ENCODE measurements around the gene SDF2L1.
"Not testable (repeated sequence)": the region's sequence is repeated elsewhere in the genome, so short reads cannot be mapped to it uniquely, and the experiment has no call there.

SDF2L1 gene

GRCh38 chr22:21635771-21636510 is 6.2 kb upstream of the SDF2L1 start:
- no peak for TF ChIP-seq CTCF (IDR thresholded peaks at IDR 0.05; ENCODE audit: extremely low read depth, missing control alignments)
- DNase-seq (ENCODE audit: low spot score), result no peak

GRCh38 chr22:21636629-21637218 is 5.4 kb upstream of the SDF2L1 start:
- no peak for TF ChIP-seq CTCF (IDR thresholded peaks at IDR 0.05; ENCODE audit: extremely low read depth, missing control alignments)
- no peak for DNase-seq (ENCODE audit: low spot score)

GRCh38 chr22:21637450-21637849 is 4.7 kb upstream of the SDF2L1 start:
- DNase-seq (ENCODE audit: low spot score), result not testable (repeated sequence)

- TF ChIP-seq CTCF (IDR thresholded peaks at IDR 0.05; ENCODE audit: extremely low read depth, missing control alignments), result no peak
Measured at GRCh38 chr22:21639359-21639758, 2.7 kb upstream of the SDF2L1 start.

GRCh38 chr22:21640810-21641209 is 1.3 kb upstream of the SDF2L1 start:
- no peak for DNase-seq (ENCODE audit: low spot score)
- no peak for TF ChIP-seq CTCF (IDR thresholded peaks at IDR 0.05; ENCODE audit: extremely low read depth, missing control alignments)

More at GRCh38 chr22:21639359-21639758, 2.7 kb upstream of the SDF2L1 start:
- DNase-seq (ENCODE audit: low spot score), result no peak

- peak; percentile 52 for DNase-seq (ENCODE audit: low spot score)
- no peak for TF ChIP-seq CTCF (IDR thresholded peaks at IDR 0.05; ENCODE audit: extremely low read depth, missing control alignments)
Measured at GRCh38 chr22:21641417-21641788, 699 bp upstream of the SDF2L1 start.

GRCh38 chr22:21642584-21643448 is 714 bp downstream of the SDF2L1 start:
- DNase-seq (ENCODE audit: low spot score), result peak; percentile 77
- TF ChIP-seq CTCF (IDR thresholded peaks at IDR 0.05; ENCODE audit: extremely low read depth, missing control alignments), result peak; percentile 70

Measured in GM20000 (cell line).